ENCODE data around the gene ZNF536. TPM values are rescaled to one million over a fixed set of nuclear protein-coding genes. Genes with fewer than 3 reads are reported as not detected.
"Not testable (repeated sequence)": the region's sequence is repeated elsewhere in the genome, so short reads cannot be mapped to it uniquely, and the experiment has no call there.

The ZNF536 gene
- total and polyA plus RNA-seq, 12 donors, result 2.3 to 10.8 (median 6.4) TPM

GRCh38 chr19:30393729-30394480, 21.7 kb downstream of the ZNF536 start:
- intact Hi-C loops (cut with DNase I), result no loop called here

GRCh38 chr19:30394481-30395151, 22.4 kb downstream of the ZNF536 start:
- H3K4me3 ChIP-seq, result no peak overlapping the region
- 87 to 93% (median 91%) methylated on average over 6 of the region's 6 CpGs for WGBS, 4 donors
- H3K36me3 ChIP-seq (replicated peaks in 1 of 2), result no peaks in the 10 kb centered on the region
- no peak overlapping the region for H3K27ac ChIP-seq
- DNase-seq, result no peak
- TF ChIP-seq CTCF (IDR thresholded peaks at IDR 0.05), result no peak
- no peak for TF ChIP-seq POLR2A (IDR thresholded peaks at IDR 0.05)
- intact Hi-C loops (cut with DNase I), result no loop called here
- H3K9me3 ChIP-seq (replicated peaks in 1 of 3), result no peaks in the 10 kb centered on the region
- no peaks in the 10 kb centered on the region for H3K27me3 ChIP-seq
- no peaks in the 10 kb centered on the region for H3K4me1 ChIP-seq (replicated peaks in 1 of 2)

More at GRCh38 chr19:30393729-30394480, 21.7 kb downstream of the ZNF536 start:
- Histone ChIP-seq H3K9me3 (replicated peaks in 1 of 3) (no peaks in the 10 kb centered on the region), H3K27me3 (no peaks in the 10 kb centered on the region), H3K4me1 (replicated peaks in 1 of 2) (no peaks in the 10 kb centered on the region), H3K27ac (no peak overlapping the region), H3K4me3 (no peak overlapping the region), H3K36me3 (replicated peaks in 1 of 2) (no peaks in the 10 kb centered on the region)
- no peak for TF ChIP-seq POLR2A (IDR thresholded peaks at IDR 0.05)
- TF ChIP-seq CTCF (IDR thresholded peaks at IDR 0.05), result no peak
- DNase-seq, result no peak
- 75 to 88% (median 83%) methylated on average over 6 of the region's 6 CpGs for WGBS, 4 donors

DNA sequence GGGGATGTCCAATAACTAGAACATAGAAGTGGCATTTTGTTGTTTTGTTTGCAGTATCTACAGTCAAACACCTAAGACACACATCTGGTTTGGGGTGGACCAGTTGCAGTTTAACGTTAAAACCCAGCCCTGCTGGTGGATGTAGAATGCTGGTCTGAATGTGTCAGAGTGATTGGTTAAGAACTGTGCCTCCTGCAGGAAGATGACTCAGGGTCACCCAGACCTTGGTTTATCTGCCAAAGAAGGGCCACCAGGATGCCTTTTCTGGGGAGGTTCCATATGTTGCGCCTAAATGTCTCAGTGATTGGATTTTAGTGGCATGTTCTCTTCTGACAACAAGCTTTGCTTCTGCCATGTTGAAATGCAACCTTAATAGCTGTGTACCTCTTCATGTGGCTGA, 23.1 kb downstream of the ZNF536 start:
- Histone ChIP-seq H3K4me3 (no peak overlapping the region), H3K36me3 (replicated peaks in 1 of 2) (no peaks in the 10 kb centered on the region), H3K27ac (no peak overlapping the region), H3K9me3 (replicated peaks in 1 of 3) (no peaks in the 10 kb centered on the region), H3K4me1 (replicated peaks in 1 of 2) (no peaks in the 10 kb centered on the region), H3K27me3 (no peaks in the 10 kb centered on the region)
- 68 to 80% (median 69%) methylated on average over 2 of the region's 2 CpGs for WGBS, 4 donors
- DNase-seq, result no peak
- TF ChIP-seq CTCF (IDR thresholded peaks at IDR 0.05), result no peak
- intact Hi-C loops (cut with DNase I), result no loop called here

- H3K36me3 ChIP-seq (replicated peaks in 1 of 2); intact Hi-C loops (cut with DNase I); H3K27ac ChIP-seq; H3K9me3 ChIP-seq (replicated peaks in 1 of 3); DNase-seq; H3K4me3 ChIP-seq; H3K27me3 ChIP-seq; H3K4me1 ChIP-seq (replicated peaks in 1 of 2): not testable (repeated sequence)
- 89 to 98% (median 91%) methylated on average over 3 of the region's 3 CpGs for WGBS, 4 donors
Observed at GRCh38 chr19:30398539-30398938, 26.4 kb downstream of the ZNF536 start.
